HCT116 (cell line): ENCODE measurements around the gene CYBRD1. TPM values are rescaled to one million over a fixed set of nuclear protein-coding genes. Genes with fewer than 3 reads are reported as not detected.

ENCODE experiments used
- ATAC-seq: fragments of 200-7000 bp; cut with Tn5 transposase; 2 replicates; pipeline ENCODE4 v1.9.1; 2020; ENCODE audit warnings: mild to moderate bottlenecking, moderate library complexity
- BruUV-seq: library from RNA; stranded (reverse); fragments of 400-500 nt; replicated peaks from 2 replicates; lab custom pipeline; 2021; lab: Mats Ljungman, UMichigan
- CTCF ChIA-PET: fragments of 300-600 bp; sonication (Branson Sonifier 250); formaldehyde crosslinking; loops from one replicate; lab custom pipeline; 2021; ENCODE audit warnings: antibody characterized with exemption; lab: Charles Lee
- POLR2A ChIA-PET: fragments of 300-600, 350-600 bp; sonication (Branson Sonifier 250); formaldehyde crosslinking; loops from one replicate; lab custom pipeline; 2021; ENCODE audit warnings: antibody characterized with exemption; lab: Charles Lee
- RAD21 ChIA-PET, 2 experiments: fragments of 300-600 bp; sonication (Branson Sonifier 250); formaldehyde crosslinking; loops; one replicate each; lab custom pipeline; 2023; ENCODE audit warnings: low total read pairs in 2 of 2; ENCODE audit not compliant: uncharacterized antibody in 2 of 2, unreplicated experiment in 2 of 2, low non-redundant PET in 1 of 2; lab: Charles Lee
- DNase-seq: peaks from one replicate; pipeline ENCODE4 v3.0.0-alpha.2; 2010; ENCODE audit warnings: low read depth, low spot score
- H2AFZ ChIP-seq: fragments of 200-600 bp; shearing (Covaris generic), sonication (generic); 2 replicates; pipeline ENCODE4 v1.6.1; 2017; ENCODE audit warnings: low read depth, mixed run types, mixed read lengths, antibody characterized with exemption, low read length; ENCODE audit not compliant: poor library complexity, severe bottlenecking
- H3K27ac ChIP-seq: 2 replicates; pipeline ENCODE4 v1.5.1; 2012; ENCODE audit warnings: low read depth, low read length
- H3K27me3 ChIP-seq: fragments of 200-600 bp; sonication (generic); 2 replicates; pipeline ENCODE4 v1.6.1; 2016; ENCODE audit warnings: mixed run types, low read length, mixed read lengths; ENCODE audit not compliant: insufficient read depth
- H3K36me3 ChIP-seq, 2 experiments: fragments of 200-500 bp in 1 of 2; fragments of 200-600 bp in 1 of 2; sonication (Bioruptor generic) in 1 of 2; sonication (generic) in 1 of 2; 2 replicates each; pipeline versions ENCODE4 v1.5.1 to v1.6.1; 2014 to 2016; ENCODE audit warnings: low read length in 2 of 2, inconsistent platforms in 1 of 2, mixed read lengths in 1 of 2, mixed run types in 1 of 2; ENCODE audit not compliant: insufficient read depth in 2 of 2, control insufficient read depth in 1 of 2
- H3K4me1 ChIP-seq, 2 experiments: fragments of 200-600 bp in 1 of 2; sonication (generic) in 1 of 2; 2 replicates each; pipeline versions ENCODE4 v1.5.1 to v1.6.1; 2012 to 2017; ENCODE audit warnings: low read length in 2 of 2, inconsistent platforms in 1 of 2, mild to moderate bottlenecking in 1 of 2, mixed read lengths in 1 of 2, mixed run types in 1 of 2, moderate library complexity in 1 of 2; ENCODE audit not compliant: insufficient read depth in 2 of 2, control insufficient read depth in 1 of 2
- H3K4me2 ChIP-seq: fragments of 200-600 bp; sonication (generic); 2 replicates; pipeline ENCODE4 v1.6.1; 2017; ENCODE audit warnings: mixed run types, low read length, mixed read lengths
- H3K4me3 ChIP-seq, 2 experiments: fragments of 200-600 bp in 1 of 2; sonication (generic) in 1 of 2; replicated peaks in 1 of 2; 2 replicates each; pipeline ENCODE4 v1.5.1; 2011 to 2016; ENCODE audit warnings: low read length in 2 of 2, control low read depth in 1 of 2, low read depth in 1 of 2, mild to moderate bottlenecking in 1 of 2, mixed read lengths in 1 of 2, mixed run types in 1 of 2
- H3K79me2 ChIP-seq: fragments of 200-600 bp; sonication (generic); 2 replicates; pipeline ENCODE4 v1.6.1; 2017; ENCODE audit warnings: mild to moderate bottlenecking, mixed run types, low read length, moderate library complexity, mixed read lengths; ENCODE audit not compliant: insufficient read depth
- H3K9ac ChIP-seq: fragments of 200-600 bp; sonication (generic); 2 replicates; pipeline ENCODE4 v1.6.1; 2016; ENCODE audit warnings: low read length, mixed read lengths
- H3K9me2 ChIP-seq: fragments of 200-600 bp; sonication (generic), shearing (Covaris generic); 2 replicates; pipeline ENCODE4 v1.6.1; 2017; ENCODE audit warnings: mixed run types, mild to moderate bottlenecking, moderate library complexity; ENCODE audit not compliant: insufficient read depth
- H3K9me3 ChIP-seq, 2 experiments: fragments of 200-500 bp in 1 of 2; fragments of 200-600 bp in 1 of 2; sonication (Bioruptor generic) in 1 of 2; sonication (generic) in 1 of 2; 2 replicates each; pipeline ENCODE4 v1.6.1; 2014 to 2017; ENCODE audit warnings: low read length in 2 of 2, mixed read lengths in 2 of 2, inconsistent platforms in 1 of 2, low read depth in 1 of 2, mild to moderate bottlenecking in 1 of 2, mixed run types in 1 of 2, moderate library complexity in 1 of 2; ENCODE audit not compliant: control insufficient read depth in 1 of 2, insufficient read depth in 1 of 2
- H4K20me1 ChIP-seq: fragments of 200-600 bp; sonication (generic), shearing (Covaris generic); 2 replicates; pipeline ENCODE4 v1.6.1; 2017; ENCODE audit warnings: mixed run types, mild to moderate bottlenecking, moderate library complexity; ENCODE audit not compliant: insufficient read depth
- CBX3 ChIP-seq: IDR thresholded peaks from 2 replicates; pipeline ENCODE4 v1.6.1; 2012; ENCODE audit warnings: low read depth
- ELF1 ChIP-seq: IDR thresholded peaks from 2 replicates; pipeline ENCODE4 v1.6.1; 2012; ENCODE audit warnings: low read depth, borderline replicate concordance
- EZH2 ChIP-seq: fragments of 200-600 bp; sonication (generic); IDR thresholded peaks from 2 replicates; pipeline ENCODE4 v1.6.1; 2017; ENCODE audit warnings: antibody characterized with exemption, mixed run types
- EZH2phosphoT487 ChIP-seq: fragments of 200-600 bp; IDR thresholded peaks from 2 replicates; pipeline ENCODE4 v1.6.1; 2018; ENCODE audit warnings: antibody characterized with exemption, borderline replicate concordance
- FOSL1 ChIP-seq: IDR thresholded peaks from 2 replicates; pipeline ENCODE4 v1.6.1; 2012; ENCODE audit warnings: low read depth
- JUND ChIP-seq: IDR thresholded peaks from 2 replicates; pipeline ENCODE4 v1.6.1; 2012
- POLR2A ChIP-seq: IDR thresholded peaks from 2 replicates; pipeline ENCODE4 v1.7.0; 2011; ENCODE audit warnings: borderline replicate concordance; ENCODE audit not compliant: insufficient read depth, insufficient read length; ENCODE audit errors: extremely low read depth
- SIN3A ChIP-seq: IDR thresholded peaks from 2 replicates; pipeline ENCODE4 v1.6.1; 2012; ENCODE audit warnings: low read depth
- SP1 ChIP-seq: IDR thresholded peaks from 2 replicates; pipeline ENCODE4 v1.6.1; 2012; ENCODE audit warnings: low read depth
- YY1 ChIP-seq: IDR thresholded peaks from 2 replicates; pipeline ENCODE4 v1.6.1; 2011; ENCODE audit warnings: low read length, low read depth, moderate library complexity, mild to moderate bottlenecking; ENCODE audit not compliant: insufficient replicate concordance; ENCODE audit errors: extremely low read depth
- ZFX ChIP-seq: fragments of 450-650 bp; IDR thresholded peaks from 2 replicates; pipeline ENCODE4 v1.6.1; 2017
- ZNF274 ChIP-seq: fragments of 200-500 bp; sonication (Bioruptor generic); IDR thresholded peaks from 2 replicates; pipeline ENCODE4 v1.6.1; 2014; ENCODE audit warnings: mild to moderate bottlenecking, low read depth, low read length, inconsistent platforms
- intact Hi-C: fragments of 100-400 bp; cut with micrococcal nuclease; formaldehyde crosslinking; loops from 2 replicates; pipeline ENCODE4 v1.10.0; 2022
- total RNA-seq: library from RNA; stranded (reverse); gene quantifications from one replicate; pipeline ENCODE4 v1.2.1, GENCODE V29; 2021; ENCODE audit not compliant: unreplicated experiment
- TF ChIP-seq, protein P1 (sequence below), 3 experiments: fragments of 200-600 bp in 1 of 3; sonication (generic) in 1 of 3; IDR thresholded peaks in 2 of 3; conservative IDR thresholded peaks in 1 of 3; 2 replicates each; pipeline ENCODE4 v1.5.1; 2012 to 2017; ENCODE audit warnings: low read depth in 2 of 3, low read length in 2 of 3, antibody characterized with exemption in 1 of 3, borderline replicate concordance in 1 of 3, control low read depth in 1 of 3, mild to moderate bottlenecking in 1 of 3, mixed read lengths in 1 of 3, mixed run types in 1 of 3, moderate library complexity in 1 of 3; ENCODE audit not compliant: insufficient read depth in 1 of 3
- TF ChIP-seq, protein P2 (sequence below): IDR thresholded peaks from 2 replicates; pipeline ENCODE4 v1.6.1; 2012
- TF ChIP-seq, protein P3 (sequence below): IDR thresholded peaks from 2 replicates; pipeline ENCODE4 v1.6.1; 2011; ENCODE audit warnings: mild to moderate bottlenecking, low read length, moderate library complexity; ENCODE audit not compliant: insufficient replicate concordance; ENCODE audit errors: extremely low read depth
- TF ChIP-seq, protein P4 (sequence below): IDR thresholded peaks from 2 replicates; pipeline ENCODE4 v1.6.1; 2012; ENCODE audit warnings: low read depth

CYBRD1 gene
- total RNA-seq, 1 experiment from 2014 or later: 14.9 TPM

DNA sequence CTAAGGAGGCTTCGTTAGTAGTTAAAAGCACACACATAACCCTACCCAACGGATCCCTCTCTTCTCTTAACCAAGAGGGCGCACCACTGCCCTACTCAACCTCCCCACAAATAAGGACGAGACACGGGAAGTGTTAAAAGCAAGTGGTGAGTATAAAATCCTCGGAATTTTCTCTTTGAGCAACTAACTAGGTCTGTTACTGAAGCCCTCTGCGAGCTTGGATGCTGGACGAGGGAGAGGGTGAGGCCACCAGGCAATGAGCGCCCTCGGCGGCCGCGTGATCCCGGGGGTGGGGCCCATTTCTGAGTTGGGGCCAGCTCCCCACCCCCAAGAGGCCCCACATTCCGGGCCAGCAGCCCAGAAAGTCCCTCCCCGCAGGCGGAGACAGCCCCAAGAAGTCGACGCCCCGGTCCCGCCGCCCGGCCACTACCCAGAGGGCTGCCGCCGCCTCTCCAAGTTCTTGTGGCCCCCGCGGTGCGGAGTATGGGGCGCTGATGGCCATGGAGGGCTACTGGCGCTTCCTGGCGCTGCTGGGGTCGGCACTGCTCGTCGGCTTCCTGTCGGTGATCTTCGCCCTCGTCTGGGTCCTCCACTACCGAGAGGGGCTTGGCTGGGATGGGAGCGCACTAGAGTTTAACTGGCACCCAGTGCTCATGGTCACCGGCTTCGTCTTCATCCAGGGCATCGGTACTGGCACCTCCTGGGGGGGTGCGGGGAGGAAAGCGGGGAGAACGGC is at the start of gene CYBRD1 (continued):
- TF ChIP-seq CBX3 (no peak), SP1 (no peak)

DNA sequence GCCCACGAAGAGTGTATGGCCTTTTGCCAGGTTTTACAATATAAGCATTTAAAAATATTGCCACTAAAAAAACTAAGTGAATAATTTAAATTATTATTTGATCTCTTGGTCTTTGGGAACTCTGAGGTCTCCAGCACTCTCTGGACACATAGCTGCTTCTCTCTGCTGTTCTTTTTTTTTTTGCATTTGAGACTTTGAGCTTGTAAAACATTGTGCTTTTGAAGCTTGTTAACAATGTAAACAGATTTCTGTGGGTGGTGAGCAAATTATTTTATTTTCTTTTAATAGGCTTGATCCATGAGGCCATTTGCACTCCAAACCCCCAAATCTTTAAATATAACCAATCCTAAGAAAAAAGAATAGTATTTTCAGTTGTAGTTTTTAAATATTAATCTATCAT is 46.3 kb upstream of the CYBRD1 start:
- H3K79me2 ChIP-seq: no peaks in the 10 kb centered on the region
- no peaks in the 10 kb centered on the region for H3K9me3 ChIP-seq
- H3K4me2 ChIP-seq: no peak overlapping the region
- no peak overlapping the region for H3K9ac ChIP-seq
- no peaks in the 10 kb centered on the region for H3K27me3 ChIP-seq
- no peaks in the 10 kb centered on the region for H4K20me1 ChIP-seq
- H3K4me1 ChIP-seq: no peaks in the 10 kb centered on the region
- DNase-seq (no peak), ATAC-seq (no peak)
- BruUV-seq: no TSS peak
- H2AFZ ChIP-seq: no peak overlapping the region
- H3K9me2 ChIP-seq: no peaks in the 10 kb centered on the region
- H3K4me3 ChIP-seq: no peak overlapping the region
- POLR2A ChIA-PET: no interaction called here
- CTCF ChIA-PET: no interaction called here
- intact Hi-C loops: no loop called here
- no peak overlapping the region for H3K27ac ChIP-seq
- TF ChIP-seq ZFX (no peak), ELF1 (no peak), ZNF274 (no peak), EZH2phosphoT487 (no peak), JUND (no peak), SIN3A (no peak), SP1 (no peak), FOSL1 (no peak), CBX3 (no peak), EZH2 (no peak), YY1 (no peak), POLR2A (no peak)
- TF ChIP-seq, protein P1, sequence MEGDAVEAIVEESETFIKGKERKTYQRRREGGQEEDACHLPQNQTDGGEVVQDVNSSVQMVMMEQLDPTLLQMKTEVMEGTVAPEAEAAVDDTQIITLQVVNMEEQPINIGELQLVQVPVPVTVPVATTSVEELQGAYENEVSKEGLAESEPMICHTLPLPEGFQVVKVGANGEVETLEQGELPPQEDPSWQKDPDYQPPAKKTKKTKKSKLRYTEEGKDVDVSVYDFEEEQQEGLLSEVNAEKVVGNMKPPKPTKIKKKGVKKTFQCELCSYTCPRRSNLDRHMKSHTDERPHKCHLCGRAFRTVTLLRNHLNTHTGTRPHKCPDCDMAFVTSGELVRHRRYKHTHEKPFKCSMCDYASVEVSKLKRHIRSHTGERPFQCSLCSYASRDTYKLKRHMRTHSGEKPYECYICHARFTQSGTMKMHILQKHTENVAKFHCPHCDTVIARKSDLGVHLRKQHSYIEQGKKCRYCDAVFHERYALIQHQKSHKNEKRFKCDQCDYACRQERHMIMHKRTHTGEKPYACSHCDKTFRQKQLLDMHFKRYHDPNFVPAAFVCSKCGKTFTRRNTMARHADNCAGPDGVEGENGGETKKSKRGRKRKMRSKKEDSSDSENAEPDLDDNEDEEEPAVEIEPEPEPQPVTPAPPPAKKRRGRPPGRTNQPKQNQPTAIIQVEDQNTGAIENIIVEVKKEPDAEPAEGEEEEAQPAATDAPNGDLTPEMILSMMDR (IDR thresholded peaks at IDR 0.05 in 2 of 3, conservative IDR thresholded peaks at IDR 0.05 in 1 of 3; ENCODE audit: borderline replicate concordance in 1 of 3, insufficient read depth in 1 of 3, low read depth in 2 of 3, low read length in 2 of 3): no peak
- TF ChIP-seq, protein P2, sequence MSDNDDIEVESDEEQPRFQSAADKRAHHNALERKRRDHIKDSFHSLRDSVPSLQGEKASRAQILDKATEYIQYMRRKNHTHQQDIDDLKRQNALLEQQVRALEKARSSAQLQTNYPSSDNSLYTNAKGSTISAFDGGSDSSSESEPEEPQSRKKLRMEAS: no peak
- TF ChIP-seq, protein P3, sequence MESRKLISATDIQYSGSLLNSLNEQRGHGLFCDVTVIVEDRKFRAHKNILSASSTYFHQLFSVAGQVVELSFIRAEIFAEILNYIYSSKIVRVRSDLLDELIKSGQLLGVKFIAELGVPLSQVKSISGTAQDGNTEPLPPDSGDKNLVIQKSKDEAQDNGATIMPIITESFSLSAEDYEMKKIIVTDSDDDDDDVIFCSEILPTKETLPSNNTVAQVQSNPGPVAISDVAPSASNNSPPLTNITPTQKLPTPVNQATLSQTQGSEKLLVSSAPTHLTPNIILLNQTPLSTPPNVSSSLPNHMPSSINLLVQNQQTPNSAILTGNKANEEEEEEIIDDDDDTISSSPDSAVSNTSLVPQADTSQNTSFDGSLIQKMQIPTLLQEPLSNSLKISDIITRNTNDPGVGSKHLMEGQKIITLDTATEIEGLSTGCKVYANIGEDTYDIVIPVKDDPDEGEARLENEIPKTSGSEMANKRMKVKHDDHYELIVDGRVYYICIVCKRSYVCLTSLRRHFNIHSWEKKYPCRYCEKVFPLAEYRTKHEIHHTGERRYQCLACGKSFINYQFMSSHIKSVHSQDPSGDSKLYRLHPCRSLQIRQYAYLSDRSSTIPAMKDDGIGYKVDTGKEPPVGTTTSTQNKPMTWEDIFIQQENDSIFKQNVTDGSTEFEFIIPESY: no peak
- TF ChIP-seq, protein P4, sequence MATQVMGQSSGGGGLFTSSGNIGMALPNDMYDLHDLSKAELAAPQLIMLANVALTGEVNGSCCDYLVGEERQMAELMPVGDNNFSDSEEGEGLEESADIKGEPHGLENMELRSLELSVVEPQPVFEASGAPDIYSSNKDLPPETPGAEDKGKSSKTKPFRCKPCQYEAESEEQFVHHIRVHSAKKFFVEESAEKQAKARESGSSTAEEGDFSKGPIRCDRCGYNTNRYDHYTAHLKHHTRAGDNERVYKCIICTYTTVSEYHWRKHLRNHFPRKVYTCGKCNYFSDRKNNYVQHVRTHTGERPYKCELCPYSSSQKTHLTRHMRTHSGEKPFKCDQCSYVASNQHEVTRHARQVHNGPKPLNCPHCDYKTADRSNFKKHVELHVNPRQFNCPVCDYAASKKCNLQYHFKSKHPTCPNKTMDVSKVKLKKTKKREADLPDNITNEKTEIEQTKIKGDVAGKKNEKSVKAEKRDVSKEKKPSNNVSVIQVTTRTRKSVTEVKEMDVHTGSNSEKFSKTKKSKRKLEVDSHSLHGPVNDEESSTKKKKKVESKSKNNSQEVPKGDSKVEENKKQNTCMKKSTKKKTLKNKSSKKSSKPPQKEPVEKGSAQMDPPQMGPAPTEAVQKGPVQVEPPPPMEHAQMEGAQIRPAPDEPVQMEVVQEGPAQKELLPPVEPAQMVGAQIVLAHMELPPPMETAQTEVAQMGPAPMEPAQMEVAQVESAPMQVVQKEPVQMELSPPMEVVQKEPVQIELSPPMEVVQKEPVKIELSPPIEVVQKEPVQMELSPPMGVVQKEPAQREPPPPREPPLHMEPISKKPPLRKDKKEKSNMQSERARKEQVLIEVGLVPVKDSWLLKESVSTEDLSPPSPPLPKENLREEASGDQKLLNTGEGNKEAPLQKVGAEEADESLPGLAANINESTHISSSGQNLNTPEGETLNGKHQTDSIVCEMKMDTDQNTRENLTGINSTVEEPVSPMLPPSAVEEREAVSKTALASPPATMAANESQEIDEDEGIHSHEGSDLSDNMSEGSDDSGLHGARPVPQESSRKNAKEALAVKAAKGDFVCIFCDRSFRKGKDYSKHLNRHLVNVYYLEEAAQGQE: no peak
- 0 out of 4 replicates have a peak, but pooled peaks cover 0 to 1% of the 10 kb centered on the region in 2 experiments for H3K36me3 ChIP-seq
- RAD21 ChIA-PET: no interaction called here
